Activated CD4-positive, alpha-beta memory T cell treated with anti-CD3 and anti-CD28 coated beads, Interleukin-2, amount 10 ng/mL, durations not matched to agents 7 days and 5 days (primary cell): Measurements from ENCODE around the gene ZNF329. TPM values are rescaled to one million over a fixed set of nuclear protein-coding genes. Genes with fewer than 3 reads are reported as not detected.
"Not testable (repeated sequence)": the region's sequence is repeated elsewhere in the genome, so short reads cannot be mapped to it uniquely, and the experiment has no call there.

Source experiments
- CTCF ChIA-PET: fragments of 350-600 bp; sonication (Branson Sonifier 250); formaldehyde crosslinking; loops from one replicate; lab custom pipeline; 2021; ENCODE audit warnings: antibody characterized with exemption, inconsistent platforms; lab: Charles Lee
- POLR2A ChIA-PET: fragments of 350-600 bp; sonication (Branson Sonifier 250); formaldehyde crosslinking; loops from one replicate; lab custom pipeline; 2021; ENCODE audit warnings: antibody characterized with exemption; lab: Charles Lee
- DNase-seq: peaks from one replicate; pipeline ENCODE4 v3.0.0-alpha.2; 2020
- H3K27ac Mint-ChIP-seq: one replicate; pipeline ENCODE4 v1.8.0; 2021; ENCODE audit warnings: mild to moderate bottlenecking, mixed read lengths
- H3K27me3 Mint-ChIP-seq: one replicate; pipeline ENCODE4 v1.8.0; 2021; ENCODE audit warnings: mixed read lengths
- H3K36me3 Mint-ChIP-seq: one replicate; pipeline ENCODE4 v1.8.0; 2021; ENCODE audit warnings: low read depth, mixed read lengths
- H3K4me1 Mint-ChIP-seq: one replicate; pipeline ENCODE4 v1.8.0; 2021; ENCODE audit warnings: mixed read lengths
- H3K4me3 Mint-ChIP-seq: one replicate; pipeline ENCODE4 v1.8.0; 2021; ENCODE audit warnings: mild to moderate bottlenecking, mixed read lengths
- H3K9me3 Mint-ChIP-seq: one replicate; pipeline ENCODE4 v1.8.0; 2021; ENCODE audit warnings: mixed read lengths
- total RNA-seq, 2 experiments: library from RNA; stranded (reverse); gene quantifications; one replicate each; pipeline ENCODE4 v1.2.3, GENCODE V29; 2021

ZNF329 gene
- total RNA-seq, 2 experiments from 2014 or later = 4.5 to 4.6 TPM

- peak; percentile 96 for DNase-seq
- H3K27me3 Mint-ChIP-seq = no peaks in the 10 kb centered on the region
- peaks cover 25% of the 10 kb centered on the region for H3K9me3 Mint-ChIP-seq
- no peak overlapping the region for H3K27ac Mint-ChIP-seq
- peaks cover 7% of the 10 kb centered on the region for H3K4me1 Mint-ChIP-seq
- H3K36me3 Mint-ChIP-seq = peaks cover 9% of the 10 kb centered on the region
- POLR2A ChIA-PET = interaction anchor here (0.9 to 1.5 kb wide), 2 partner anchors 238 to 473 kb away, joined by 3 to 4 read pairs; partner anchors contain the start of genes ZNF417 and ZNF551
- CTCF ChIA-PET = interaction anchor here (0.5 to 1.1 kb wide), 3 partner anchors 56 to 202 kb away, joined by 3 to 4 read pairs (median 4); no protein-coding TSS in a partner anchor
- H3K4me3 Mint-ChIP-seq = peak overlapping the region; percentile 66
These were observed 4.4 kb upstream of the ZNF329 start for GRCh38 chr19:58154679-58155648.

- CTCF ChIA-PET = no interaction called here
These were observed 3.7 kb upstream of the ZNF329 start for GRCh38 chr19:58154287-58154678.

GRCh38 chr19:58153386-58153785 lies 2.8 kb upstream of the ZNF329 start:
- POLR2A ChIA-PET = interaction anchor here (0.7 to 1.4 kb wide), 2 partner anchors 30 to 366 kb away, joined by 3 to 5 read pairs; partner anchors contain the start of genes ZBTB45 and ZNF274
- H3K4me3 Mint-ChIP-seq = peak overlapping the region; percentile 63
- peaks cover 13% of the 10 kb centered on the region for H3K4me1 Mint-ChIP-seq
- CTCF ChIA-PET = no interaction called here
- H3K27me3 Mint-ChIP-seq = no peaks in the 10 kb centered on the region
- no peak for DNase-seq
- peaks cover 35% of the 10 kb centered on the region for H3K9me3 Mint-ChIP-seq
- no peak overlapping the region for H3K27ac Mint-ChIP-seq
- peaks cover 12% of the 10 kb centered on the region for H3K36me3 Mint-ChIP-seq

More at GRCh38 chr19:58154287-58154678, 3.7 kb upstream of the ZNF329 start:
- Mint-ChIP-seq H3K27ac (no peak overlapping the region), H3K36me3 (peaks cover 11% of the 10 kb centered on the region), H3K4me1 (peaks cover 12% of the 10 kb centered on the region), H3K27me3 (no peaks in the 10 kb centered on the region), H3K4me3 (peak overlapping the region; percentile 63), H3K9me3 (peaks cover 30% of the 10 kb centered on the region)
- POLR2A ChIA-PET = interaction anchor here (0.7 to 1.5 kb wide), 3 partner anchors 29 to 473 kb away, joined by 3 to 5 read pairs (median 4); partner anchors contain the start of genes ZBTB45, ZNF274 and ZNF551
- DNase-seq = no peak

GRCh38 chr19:58147475-58147874 lies 3.1 kb downstream of the ZNF329 start:
- CTCF ChIA-PET, POLR2A ChIA-PET, H3K4me3 Mint-ChIP-seq, DNase-seq, H3K27ac Mint-ChIP-seq, H3K27me3 Mint-ChIP-seq: not testable (repeated sequence)
- Mint-ChIP-seq H3K9me3 (peaks cover 33% of the 10 kb centered on the region), H3K4me1 (peaks cover 10% of the 10 kb centered on the region), H3K36me3 (peaks cover 30% of the 10 kb centered on the region)

GRCh38 chr19:58145849-58146248 lies 4.7 kb downstream of the ZNF329 start:
- H3K27ac Mint-ChIP-seq = no peak overlapping the region
- CTCF ChIA-PET = no interaction called here
- POLR2A ChIA-PET = no interaction called here
- DNase-seq = no peak
- no peak overlapping the region for H3K4me3 Mint-ChIP-seq
- H3K4me1 Mint-ChIP-seq = peaks cover 9% of the 10 kb centered on the region
- H3K9me3 Mint-ChIP-seq = peaks cover 28% of the 10 kb centered on the region
- H3K36me3 Mint-ChIP-seq = peaks cover 38% of the 10 kb centered on the region
- no peaks in the 10 kb centered on the region for H3K27me3 Mint-ChIP-seq

- ChIA-PET POLR2A (no interaction called here), CTCF (no interaction called here)
- H3K4me3 Mint-ChIP-seq = no peak overlapping the region
- peaks cover 58% of the 10 kb centered on the region for H3K9me3 Mint-ChIP-seq
- DNase-seq = no peak
- peaks cover 68% of the 10 kb centered on the region for H3K36me3 Mint-ChIP-seq
- H3K4me1 Mint-ChIP-seq = no peaks in the 10 kb centered on the region
- H3K27ac Mint-ChIP-seq = no peak overlapping the region
- no peaks in the 10 kb centered on the region for H3K27me3 Mint-ChIP-seq
These were observed 16.3 kb downstream of the ZNF329 start for GRCh38 chr19:58134244-58134643.

- ChIA-PET CTCF (no interaction called here), POLR2A (no interaction called here)
- Mint-ChIP-seq H3K27me3 (no peaks in the 10 kb centered on the region), H3K4me3 (no peak overlapping the region), H3K9me3 (peaks cover 76% of the 10 kb centered on the region), H3K27ac (no peak overlapping the region), H3K36me3 (peaks cover 72% of the 10 kb centered on the region), H3K4me1 (no peaks in the 10 kb centered on the region)
- no peak for DNase-seq
These were observed 21.3 kb downstream of the ZNF329 start for GRCh38 chr19:58129284-58129683.

GRCh38 chr19:58128041-58128685 lies 22.4 kb downstream of the ZNF329 start:
- CTCF ChIA-PET = no interaction called here
- Mint-ChIP-seq H3K9me3 (peaks cover 78% of the 10 kb centered on the region), H3K4me3 (no peak overlapping the region), H3K27me3 (no peaks in the 10 kb centered on the region), H3K36me3 (peaks cover 63% of the 10 kb centered on the region), H3K4me1 (no peaks in the 10 kb centered on the region), H3K27ac (no peak overlapping the region)
- POLR2A ChIA-PET = no interaction called here
- DNase-seq = no peak

GRCh38 chr19:58123354-58123753 lies 27.2 kb downstream of the ZNF329 start:
- Mint-ChIP-seq H3K27me3 (no peaks in the 10 kb centered on the region), H3K9me3 (peaks cover 79% of the 10 kb centered on the region), H3K4me1 (no peaks in the 10 kb centered on the region), H3K36me3 (peaks cover 35% of the 10 kb centered on the region), H3K27ac (no peak overlapping the region), H3K4me3 (no peak overlapping the region)
- ChIA-PET CTCF (no interaction called here), POLR2A (no interaction called here)
- DNase-seq = no peak

GRCh38 chr19:58118979-58119733 lies 31.4 kb downstream of the ZNF329 start:
- no peak overlapping the region for H3K27ac Mint-ChIP-seq
- H3K4me3 Mint-ChIP-seq = no peak overlapping the region
- CTCF ChIA-PET = no interaction called here
- no peaks in the 10 kb centered on the region for H3K4me1 Mint-ChIP-seq
- peaks cover 28% of the 10 kb centered on the region for H3K36me3 Mint-ChIP-seq
- H3K9me3 Mint-ChIP-seq = peaks cover 69% of the 10 kb centered on the region
- POLR2A ChIA-PET = no interaction called here
- H3K27me3 Mint-ChIP-seq = no peaks in the 10 kb centered on the region
- DNase-seq = no peak

- no peak for DNase-seq
- Mint-ChIP-seq H3K27ac (no peak overlapping the region), H3K36me3 (peaks cover 26% of the 10 kb centered on the region), H3K4me3 (no peak overlapping the region), H3K4me1 (no peaks in the 10 kb centered on the region), H3K9me3 (peaks cover 61% of the 10 kb centered on the region), H3K27me3 (no peaks in the 10 kb centered on the region)
- ChIA-PET CTCF (no interaction called here), POLR2A (no interaction called here)
These were observed 32.6 kb downstream of the ZNF329 start for GRCh38 chr19:58117841-58118575.

- H3K36me3 Mint-ChIP-seq = peaks cover 18% of the 10 kb centered on the region
- H3K27me3 Mint-ChIP-seq = no peaks in the 10 kb centered on the region
- H3K4me1 Mint-ChIP-seq = no peaks in the 10 kb centered on the region
- no peak for DNase-seq
- H3K4me3 Mint-ChIP-seq = no peak overlapping the region
- H3K9me3 Mint-ChIP-seq = peaks cover 58% of the 10 kb centered on the region
- ChIA-PET CTCF (no interaction called here), POLR2A (no interaction called here)
- no peak overlapping the region for H3K27ac Mint-ChIP-seq
These were observed 42.1 kb downstream of the ZNF329 start for GRCh38 chr19:58108546-58108817.
